ENCODE results near the gene ABLIM2. TPM values are rescaled to one million over a fixed set of nuclear protein-coding genes. Genes with fewer than 3 reads are reported as not detected.

ABLIM2 gene
- total RNA-seq, 1 experiment from 2014 or later = 1.0 TPM

- Histone ChIP-seq H3T11ph (ENCODE audit: low read length) (no peak overlapping the region), H2BK20ac (ENCODE audit: low read depth, low read length, poor library complexity, severe bottlenecking) (no peak overlapping the region), H3K4ac (ENCODE audit: low read depth, low read length) (no peak overlapping the region), H2AK5ac (ENCODE audit: insufficient read length, low read length) (no peak overlapping the region), H2BK12ac (ENCODE audit: insufficient read length, low read depth, low read length) (no peak overlapping the region), H3K18ac (ENCODE audit: insufficient read length, low read depth, low read length) (no peak overlapping the region), H4K91ac (ENCODE audit: insufficient read length, low read depth, low read length) (no peak overlapping the region), H3K9me3 (ENCODE audit: control insufficient read depth, low read depth, low read length) (no peaks in the 10 kb centered on the region), H3K14ac (ENCODE audit: insufficient read depth, low read length) (no peak overlapping the region), H4K5ac (ENCODE audit: insufficient read length, low read depth, low read length) (no peak overlapping the region), H3K27ac (ENCODE audit: insufficient read length, low read depth, low read length) (no peak overlapping the region), H3K23ac (ENCODE audit: insufficient read length, low read depth, low read length) (no peak overlapping the region), H3K23me2 (ENCODE audit: insufficient read length, low read depth, low read length, poor library complexity, severe bottlenecking) (peaks cover 2% of the 10 kb centered on the region), H4K20me1 (ENCODE audit: control insufficient read depth, insufficient read depth, insufficient read length) (peaks cover 2% of the 10 kb centered on the region), H2BK120ac (ENCODE audit: low read depth, low read length, poor library complexity, severe bottlenecking) (no peak overlapping the region), H3K56ac (ENCODE audit: insufficient read length, low read depth, low read length) (no peak overlapping the region), H3K79me2 (ENCODE audit: insufficient read depth, low read length) (no peaks in the 10 kb centered on the region), H2AFZ (ENCODE audit: low read length) (no peak overlapping the region), H3K79me1 (ENCODE audit: insufficient read depth, low read depth, low read length, poor library complexity, severe bottlenecking) (no peaks in the 10 kb centered on the region), H2BK15ac (ENCODE audit: low read depth, low read length) (no peak overlapping the region), H4K8ac (replicated peaks; ENCODE audit: insufficient read length, low read depth, low read length) (no peak overlapping the region), H3K9ac (ENCODE audit: extremely low read depth, insufficient read length, low read length) (no peak overlapping the region), H2BK5ac (ENCODE audit: insufficient read length, low read length) (no peak overlapping the region), H3K4me1 (ENCODE audit: insufficient read depth, low read length) (no peaks in the 10 kb centered on the region; the same call in 1 of the 2 replicates), H3K4me2 (ENCODE audit: insufficient read depth, insufficient read length, low read length) (no peak overlapping the region), H3K27me3 (ENCODE audit: insufficient read depth, low read length) (no peaks in the 10 kb centered on the region; the same call in 1 of the 2 replicates)
- no peak for TF ChIP-seq CTCF (conservative IDR thresholded peaks at IDR 0.05)
- no CpG with 5 or more reads among the region's 37 CpGs for WGBS (ENCODE audit: extremely low coverage, insufficient read length, low lambda C conversion rate)
- Mint-ChIP-seq H3K36me3 (ENCODE audit: insufficient read depth in 1 of 3, low read depth in 3 of 3) (no peaks in the 10 kb centered on the region), H3K4me3 (no peak overlapping the region), H3K9me3 (no peaks in the 10 kb centered on the region), H3K27ac (no peak overlapping the region), H3K27me3 (ENCODE audit: low read depth) (no peaks in the 10 kb centered on the region; the same call in 1 of the 2 replicates), H3K4me1 (peaks cover 12 to 22% of the 10 kb centered on the region in 2 experiments)
- no peak for DNase-seq
Measured at GRCh38 chr4:7966281-7967062, 192.1 kb downstream of the ABLIM2 start.
